Left forelimb (tissue), 1 donor: ENCODE data around the gene PFN4.
A peak's percentile ranks its signal among the peaks of the same experiment; 100 is the strongest.
"Not testable (repeated sequence)": the region's sequence is repeated elsewhere in the genome, so short reads cannot be mapped to it uniquely, and the experiment has no call there.

Source experiments
- DNase-seq: peaks from one replicate; pipeline ENCODE4 v3.0.0-alpha.2; 2018; ENCODE audit warnings: low spot score

Gene PFN4

DNA sequence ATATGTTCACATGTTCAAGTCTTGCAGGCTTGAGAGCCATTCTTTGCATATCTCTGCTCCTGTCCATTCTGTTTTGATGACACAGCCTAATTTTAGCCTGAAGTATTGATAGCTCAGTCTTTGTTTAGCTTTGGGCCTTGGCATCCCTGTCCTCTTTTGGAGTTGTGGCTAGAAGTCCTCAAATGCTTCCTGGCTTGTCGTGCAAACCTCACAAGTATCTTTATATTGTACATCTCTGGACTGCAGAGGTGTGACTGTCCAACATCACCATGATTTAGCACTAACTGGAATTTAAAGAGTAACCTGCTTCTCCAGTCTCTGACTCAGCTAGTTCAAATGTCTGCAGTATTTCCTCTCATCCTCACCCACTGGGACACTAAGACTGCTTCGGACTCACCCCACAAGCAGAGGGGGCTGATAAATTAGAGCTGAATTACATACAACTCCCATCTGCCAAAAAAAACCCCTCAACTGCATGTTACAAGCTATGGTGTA lies 11.7 kb downstream of the PFN4 start:
- no peak for DNase-seq

DNA sequence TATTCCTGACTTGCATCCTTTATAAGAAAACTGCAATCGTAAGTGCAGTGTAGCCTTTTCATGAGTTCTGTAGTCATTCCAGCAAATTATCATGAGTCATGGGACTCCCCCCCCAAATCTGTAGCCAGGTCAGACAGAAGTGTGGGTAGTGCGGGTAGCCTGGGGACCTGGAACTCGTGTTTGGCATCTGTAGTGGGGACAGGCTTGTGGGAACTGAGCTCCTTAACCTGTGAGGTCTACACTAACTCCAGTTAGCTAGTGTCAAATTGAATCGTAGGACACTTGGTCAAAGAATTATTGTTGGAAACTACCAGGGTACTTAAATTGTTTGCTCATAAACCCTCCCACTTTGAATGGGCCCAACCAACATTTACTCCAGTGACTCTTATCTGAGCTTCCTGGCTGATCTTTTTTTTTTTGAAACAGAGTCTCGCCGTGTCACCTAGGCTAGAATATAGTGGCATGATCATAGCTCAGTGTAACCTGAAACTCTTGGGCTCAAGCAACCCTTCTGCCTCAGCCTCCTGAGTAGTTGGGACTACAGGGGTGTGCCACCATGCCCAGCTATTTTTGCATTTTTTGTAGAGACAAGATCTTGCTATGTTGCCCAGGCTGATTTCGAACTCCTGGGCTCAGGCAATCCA lies 12.4 kb downstream of the PFN4 start:
- DNase-seq = no peak

GRCh38 chr2:24109431-24109830 lies 13.7 kb downstream of the PFN4 start:
- not testable (repeated sequence) for DNase-seq

GRCh38 chr2:24107336-24107735 lies 15.8 kb downstream of the PFN4 start:
- DNase-seq = no peak

- DNase-seq = no peak
Measured at GRCh38 chr2:24106786-24107185, 16.3 kb downstream of the PFN4 start.

GRCh38 chr2:24105816-24106215 lies 17.3 kb downstream of the PFN4 start:
- no peak for DNase-seq

DNA sequence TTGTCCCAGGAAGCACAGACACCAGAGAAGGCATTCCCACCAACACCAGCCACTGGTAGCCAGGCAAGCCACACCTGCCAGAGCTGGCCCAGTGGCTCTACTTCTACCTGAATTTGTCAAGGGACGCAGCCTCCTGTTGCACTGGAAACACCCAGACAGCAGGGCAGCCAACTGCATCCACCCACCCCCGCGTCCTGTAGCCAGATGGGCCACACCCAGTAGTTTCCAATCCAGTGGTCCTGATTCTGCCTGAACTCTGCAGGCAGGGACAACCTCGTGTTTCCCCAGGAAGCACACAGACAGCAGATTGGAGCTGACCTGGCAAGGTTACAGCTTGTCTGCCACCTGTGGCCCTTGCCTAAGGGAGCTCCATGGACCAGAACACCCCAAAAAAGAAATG lies 18.2 kb downstream of the PFN4 start:
- no peak for DNase-seq

DNA sequence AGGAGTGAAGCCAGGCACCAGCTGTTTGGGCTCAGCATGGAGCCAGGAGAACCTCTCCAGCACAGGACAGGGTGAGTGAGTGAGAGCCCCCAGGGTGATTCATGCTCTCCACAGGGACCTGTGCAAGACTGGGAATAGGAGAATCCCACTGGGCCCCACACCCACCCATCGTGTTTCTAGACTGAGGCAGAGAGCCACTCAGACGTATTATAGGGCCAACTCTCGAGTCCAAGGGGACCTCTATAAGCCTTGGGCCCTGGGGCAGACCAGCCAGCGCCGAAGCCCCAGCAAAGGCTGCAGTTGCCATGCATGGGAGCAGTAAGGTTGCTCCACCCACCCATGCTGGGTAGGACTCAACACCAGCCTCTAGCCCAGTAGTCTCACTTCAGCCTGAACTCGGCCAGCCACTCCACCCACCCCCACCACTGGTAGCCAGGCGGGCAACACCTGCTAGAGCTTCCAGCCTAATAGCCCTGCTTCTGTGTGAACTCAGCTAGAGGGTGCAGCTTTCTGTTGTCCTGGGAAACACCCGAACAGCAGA lies 19.0 kb downstream of the PFN4 start:
- DNase-seq = no peak

DNA sequence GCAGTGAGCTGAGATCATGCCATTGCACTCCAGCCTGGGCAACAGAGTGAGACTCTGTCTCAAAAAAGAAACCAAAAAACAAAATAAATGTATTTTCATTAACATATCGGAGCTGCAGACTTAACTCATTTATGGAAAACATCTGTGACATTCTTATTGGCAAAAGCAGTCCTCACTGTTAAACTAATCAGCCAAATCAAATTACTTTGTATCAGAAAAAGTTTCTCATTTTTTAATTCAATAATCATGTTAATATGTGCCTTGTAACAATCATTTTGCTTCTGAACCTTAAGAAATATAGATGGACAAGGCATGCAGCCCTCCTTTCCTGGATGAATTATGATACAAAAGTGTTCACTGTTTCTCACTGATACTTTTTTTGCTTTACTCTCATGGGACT lies 20.5 kb downstream of the PFN4 start:
- no peak for DNase-seq

DNA sequence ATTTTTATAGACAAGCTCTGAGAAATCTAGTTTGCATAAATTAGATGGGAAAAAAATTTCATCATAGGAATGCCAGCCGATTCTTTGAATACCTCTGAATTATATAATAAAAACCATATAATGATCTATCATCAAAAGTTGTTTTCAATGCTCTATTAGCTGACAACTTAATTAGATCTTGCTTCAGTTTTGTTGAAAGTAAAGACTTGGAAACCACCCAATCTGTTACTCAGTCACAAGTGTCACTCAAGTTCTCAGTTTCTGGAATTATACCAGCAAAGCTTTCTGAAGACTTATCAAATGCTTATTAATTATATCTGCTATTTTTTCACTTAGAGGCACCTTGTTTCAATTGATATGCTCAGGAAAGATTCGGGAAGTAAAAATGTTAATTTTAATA lies 21.1 kb downstream of the PFN4 start:
- no peak for DNase-seq

DNA sequence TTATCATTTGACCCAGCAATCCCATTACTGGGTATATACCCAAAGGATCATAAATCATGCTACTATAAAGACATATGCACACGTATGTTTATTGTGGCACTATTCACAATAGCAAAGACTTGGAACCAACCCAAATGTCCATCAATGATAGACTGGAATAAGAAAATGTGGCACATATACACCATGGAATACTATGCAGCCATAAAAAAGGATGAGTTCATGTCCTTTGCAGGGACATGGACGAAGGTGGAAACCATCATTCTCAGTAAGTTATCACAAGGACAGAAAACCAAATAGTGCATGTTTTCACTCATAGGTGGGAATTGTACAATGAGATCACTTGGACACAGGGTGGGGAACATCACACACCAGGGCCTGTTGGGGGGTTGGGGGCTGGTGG lies 22.4 kb downstream of the PFN4 start:
- DNase-seq = not testable (repeated sequence)

DNA sequence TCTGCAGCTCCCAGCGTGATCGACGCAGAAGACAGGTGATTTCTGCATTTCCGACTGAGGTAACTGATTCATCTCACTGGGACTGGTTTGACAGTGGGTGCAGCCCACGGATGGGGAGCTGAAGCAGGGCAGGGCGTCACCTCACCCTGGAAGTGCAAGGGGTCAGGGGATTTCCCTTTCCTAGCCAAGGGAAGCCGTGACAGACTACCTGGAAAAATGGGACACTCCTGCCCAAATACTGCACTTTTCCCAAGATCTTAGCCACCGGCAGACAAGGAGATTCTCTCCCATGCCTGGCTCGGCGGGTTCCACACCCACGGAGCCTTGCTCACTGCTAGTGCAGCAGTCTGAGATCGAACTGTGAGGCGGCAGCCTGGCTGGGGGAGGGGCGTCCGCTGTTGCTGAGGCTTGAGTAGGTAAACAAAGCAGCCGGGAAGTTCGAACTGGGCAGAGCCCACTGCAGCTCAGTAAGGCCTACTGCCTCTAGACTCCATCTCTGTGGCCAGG lies 27.9 kb downstream of the PFN4 start:
- DNase-seq = not testable (repeated sequence)

DNA sequence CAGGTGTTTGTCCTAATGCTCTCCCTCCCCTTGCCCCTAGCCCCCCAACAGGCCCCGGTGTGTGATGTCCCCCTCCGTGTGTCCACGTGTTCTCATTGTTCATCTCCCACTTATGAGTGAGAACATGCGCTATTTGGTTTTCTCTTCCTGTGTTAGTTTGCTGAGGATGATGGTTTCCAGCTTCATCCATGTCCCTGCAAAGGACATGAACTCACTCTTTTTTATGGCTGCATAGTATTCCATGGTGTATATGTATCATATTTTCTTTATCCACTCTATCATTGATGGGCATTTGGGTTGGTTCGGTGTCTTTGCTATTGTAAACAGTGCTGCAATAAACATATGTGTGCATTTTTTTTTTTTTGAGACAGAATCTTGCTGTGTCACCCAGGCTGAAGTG lies 29.9 kb downstream of the PFN4 start:
- not testable (repeated sequence) for DNase-seq

DNA sequence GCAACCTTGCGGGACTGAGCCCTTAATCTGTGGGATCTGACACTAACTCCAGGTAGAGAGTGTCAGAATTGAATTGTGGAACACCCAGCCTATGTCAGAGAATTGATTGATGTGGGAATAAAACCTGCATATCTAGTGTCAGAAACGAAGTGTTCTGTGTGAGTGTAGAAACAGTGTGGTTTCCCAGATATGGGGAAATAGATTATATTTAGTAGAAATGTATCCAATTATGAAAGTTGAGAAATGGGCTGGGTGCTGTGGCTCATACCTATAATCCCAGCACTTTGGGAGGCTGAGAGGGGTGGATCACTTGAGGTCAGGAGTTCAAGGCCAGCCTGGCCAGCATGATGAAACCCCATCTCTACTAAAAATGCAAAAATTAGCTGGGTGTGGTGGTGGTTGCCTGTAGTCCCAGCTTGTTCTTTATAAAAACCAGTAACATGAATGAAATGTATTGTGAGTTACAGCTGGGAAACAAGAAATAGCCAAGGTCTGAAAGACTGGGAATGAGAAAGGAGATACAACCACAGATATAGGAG lies 34.2 kb downstream of the PFN4 start:
- no peak for DNase-seq

- DNase-seq = no peak
Measured at GRCh38 chr2:24087032-24087431, 36.1 kb downstream of the PFN4 start.

GRCh38 chr2:24086241-24086640 lies 36.9 kb downstream of the PFN4 start:
- DNase-seq = no peak

DNA sequence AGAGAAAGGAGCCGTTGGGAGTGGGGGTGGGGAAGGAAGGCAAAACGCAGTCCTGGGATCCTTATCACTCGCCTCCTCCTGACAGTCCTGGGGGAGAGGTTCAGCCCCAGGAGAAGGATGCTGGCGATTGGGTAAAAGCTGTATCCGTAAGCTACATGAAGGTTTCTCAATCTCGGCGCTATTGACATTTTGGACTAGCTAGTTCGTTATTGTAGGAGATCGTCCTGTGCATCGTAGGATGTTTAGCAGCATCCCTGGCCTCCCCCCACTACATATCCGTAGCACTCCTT lies 38.0 kb downstream of the PFN4 start:
- DNase-seq = no peak

- DNase-seq = peak; percentile 94
Measured at GRCh38 chr2:24084386-24085199, 38.5 kb downstream of the PFN4 start, which contains the start of gene TP53I3. TSS of gene TP53I3 (minus strand) at chr2:24084834. CDS start at chr2:24084326, 508 bp downstream.

DNA sequence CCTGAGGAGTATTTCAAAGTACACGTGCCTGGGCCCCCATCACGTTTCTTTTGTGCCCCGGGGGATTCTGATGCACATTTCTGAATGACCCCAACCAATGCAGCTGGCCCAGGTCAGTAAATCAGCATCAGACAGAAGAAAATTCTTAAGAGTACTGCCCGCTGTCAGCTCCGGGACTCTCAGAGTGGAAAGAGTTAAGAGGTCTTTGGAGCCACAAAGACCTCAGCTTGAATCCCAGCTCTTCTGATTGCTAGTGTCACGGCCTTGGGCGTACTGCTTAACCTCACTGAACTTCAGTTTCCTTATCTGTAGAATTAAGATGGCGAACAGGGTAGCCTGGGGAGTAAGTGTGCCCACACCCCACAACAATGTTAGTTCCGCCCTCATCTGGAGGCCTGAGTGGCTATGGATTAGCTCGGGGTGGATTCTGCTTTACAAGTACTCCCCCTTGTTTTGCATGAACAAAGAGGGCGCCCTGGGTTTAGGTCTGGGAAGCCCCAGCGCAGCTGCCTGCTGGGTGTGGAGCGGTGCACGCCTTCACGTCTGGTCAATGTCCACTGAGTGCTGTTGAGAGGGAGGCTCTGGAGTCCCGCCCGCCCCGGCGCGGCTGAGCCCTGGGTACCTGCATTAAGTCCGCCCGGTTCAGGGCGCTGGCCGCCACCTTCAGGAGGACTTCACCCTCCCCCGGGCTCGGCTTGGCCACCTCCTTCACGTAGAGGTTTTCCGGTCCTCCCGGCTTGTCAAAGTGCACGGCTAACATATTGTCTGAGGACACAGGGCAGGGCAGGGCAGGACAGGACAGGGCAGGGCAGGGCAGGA lies 39.4 kb downstream of the PFN4 start:
- peak; percentile 85 for DNase-seq

- no peak for DNase-seq
Measured at GRCh38 chr2:24082787-24083566, 40.2 kb downstream of the PFN4 start.

DNA sequence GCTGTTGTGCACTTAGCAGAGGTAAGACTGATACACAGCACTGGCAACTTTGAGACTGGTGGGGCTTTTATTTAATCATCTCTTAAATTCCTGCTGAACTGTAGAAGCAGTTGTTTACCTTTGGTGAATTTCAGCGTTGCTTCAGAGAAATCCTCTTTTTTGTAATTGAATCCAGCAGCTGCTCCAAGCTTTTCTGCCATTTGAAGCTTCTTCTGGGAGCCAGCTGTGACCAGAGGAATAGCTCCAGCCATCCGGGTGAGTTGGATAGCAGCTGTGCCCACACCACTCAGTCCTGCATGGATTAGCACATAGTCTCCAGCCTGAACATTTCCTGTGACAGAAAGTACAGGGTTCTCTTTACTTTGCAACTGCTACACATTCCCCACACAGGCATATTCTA lies 42.4 kb downstream of the PFN4 start:
- DNase-seq = no peak
